Muscle of arm (tissue), 12 donors: ENCODE data around the gene RNU7-1. TPM values are rescaled to one million over a fixed set of nuclear protein-coding genes. Genes with fewer than 3 reads are reported as not detected.
A peak's percentile ranks its signal among the peaks of the same experiment; 100 is the strongest.

Experiments
- DNase-seq: peaks from one replicate; pipeline ENCODE4 v3.0.0-alpha.2; 2013
- polyA plus RNA-seq, 12 donors: library from polyadenylated mRNA; unstranded; fragments of 120-200 nt; gene quantifications; one replicate each; pipeline ENCODE4 v1.2.1, GENCODE V29; 2013; ENCODE audit not compliant: insufficient read length in 12 of 12

RNU7-1 gene
- polyA plus RNA-seq, 12 donors, result 9.0 to 12.4 TPM; not detected in 10

DNA sequence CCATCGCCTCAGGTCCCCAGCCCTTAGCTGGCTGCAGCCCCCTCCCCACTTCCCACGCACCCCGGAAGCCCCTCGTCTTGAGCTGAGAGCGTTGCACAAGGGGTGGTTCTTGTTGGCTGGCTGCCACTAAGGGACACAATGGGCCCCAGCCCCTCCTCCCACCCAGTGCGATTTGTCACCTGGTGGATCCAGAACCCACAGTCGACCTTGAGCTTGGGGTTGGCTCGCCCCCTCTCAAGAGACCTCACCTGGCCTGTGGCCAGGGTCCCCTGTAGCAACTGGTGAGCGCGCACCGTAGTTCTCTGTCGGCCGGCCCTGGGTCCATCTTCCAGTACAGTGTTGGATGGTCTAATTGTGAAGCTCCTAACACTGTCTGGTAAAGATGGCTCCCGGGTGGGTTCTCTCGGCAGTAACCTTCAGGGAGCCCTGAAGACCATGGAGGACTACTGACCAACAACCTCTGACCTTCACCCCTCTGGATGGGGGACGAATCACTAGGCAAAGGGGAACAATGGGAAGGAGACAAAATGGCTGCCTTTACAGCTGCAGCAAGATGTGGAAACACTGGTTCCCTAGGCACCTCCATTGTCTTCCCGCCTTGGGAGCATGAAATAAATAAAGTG, 20.3 kb downstream of the RNU7-1 start:
- no peak for DNase-seq

GRCh38 chr12:6964605-6965025, 21.0 kb downstream of the RNU7-1 start:
- no peak for DNase-seq

GRCh38 chr12:6965026-6965661, 21.5 kb downstream of the RNU7-1 start:
- peak; percentile 89 for DNase-seq

- no peak for DNase-seq
Measured at GRCh38 chr12:6965714-6966113, 22.1 kb downstream of the RNU7-1 start.

- no peak for DNase-seq
Measured at GRCh38 chr12:6966351-6966750, 22.7 kb downstream of the RNU7-1 start.

DNA sequence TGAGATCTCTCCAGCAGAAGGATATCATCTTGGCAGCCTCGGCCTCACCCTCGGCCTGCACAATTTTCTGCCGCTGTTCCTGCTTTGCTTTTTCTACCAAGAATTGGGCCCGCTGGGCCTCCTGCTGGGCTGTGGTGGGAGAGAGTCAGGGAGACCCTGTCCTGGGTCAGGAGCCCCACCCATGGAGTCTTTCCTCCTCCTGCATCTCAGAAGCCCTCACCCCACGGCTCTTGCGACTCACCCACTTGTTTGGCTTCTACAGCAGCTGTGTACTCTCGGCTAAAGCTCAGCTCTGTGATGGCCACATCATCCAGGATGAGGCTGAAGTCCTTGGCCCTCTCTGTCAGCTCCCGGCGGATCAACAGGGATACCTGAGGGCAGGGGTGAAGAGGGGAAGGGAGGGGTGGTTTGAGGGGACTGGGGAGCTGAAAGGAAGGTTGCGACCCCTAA, 24.1 kb downstream of the RNU7-1 start:
- DNase-seq, result no peak

DNA sequence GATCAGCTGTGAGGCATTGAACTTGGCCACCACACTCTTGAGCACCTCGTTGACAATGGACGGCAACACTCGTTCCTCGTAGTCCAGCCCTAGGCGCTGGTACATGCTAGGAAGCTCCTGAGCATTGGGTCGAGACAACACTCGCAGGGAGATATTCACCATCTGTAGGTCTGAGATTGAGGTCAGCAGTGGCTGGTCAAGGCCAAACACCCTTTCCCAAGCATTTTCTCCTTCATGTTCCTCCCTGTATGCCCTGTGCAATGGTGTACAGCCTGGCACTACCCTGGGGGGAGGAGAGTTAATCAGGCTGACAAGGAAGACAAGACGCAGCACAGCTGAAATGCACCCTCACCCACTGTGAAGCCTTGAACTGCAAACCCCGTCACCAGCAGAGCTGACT, 24.8 kb downstream of the RNU7-1 start:
- no peak for DNase-seq

GRCh38 chr12:6970096-6970527, 26.5 kb downstream of the RNU7-1 start:
- DNase-seq, result no peak

- DNase-seq, result no peak
Measured at GRCh38 chr12:6974180-6974579, 30.6 kb downstream of the RNU7-1 start.

- DNase-seq, result no peak
Measured at GRCh38 chr12:6975297-6976032, 31.8 kb downstream of the RNU7-1 start.

DNA sequence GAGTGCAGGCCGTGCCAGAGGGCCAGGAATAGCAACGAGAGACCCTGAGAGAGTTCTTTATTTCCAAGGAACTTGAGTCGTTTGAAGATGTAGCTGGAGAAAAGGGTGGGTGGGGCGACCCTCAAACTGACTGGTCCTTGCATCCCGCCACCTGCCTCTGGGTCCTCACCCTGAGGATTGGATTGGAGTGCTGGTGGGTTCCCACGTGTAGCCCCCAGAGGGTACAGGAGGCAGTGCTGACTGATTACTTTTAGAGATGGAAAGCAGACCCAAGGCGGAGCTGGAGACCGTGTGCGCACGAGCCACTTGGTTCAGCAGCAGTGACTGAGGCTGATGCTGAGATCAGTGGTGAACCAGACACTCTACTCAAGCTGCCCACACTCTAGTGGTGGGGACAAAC, 34.0 kb downstream of the RNU7-1 start:
- DNase-seq, result no peak

DNA sequence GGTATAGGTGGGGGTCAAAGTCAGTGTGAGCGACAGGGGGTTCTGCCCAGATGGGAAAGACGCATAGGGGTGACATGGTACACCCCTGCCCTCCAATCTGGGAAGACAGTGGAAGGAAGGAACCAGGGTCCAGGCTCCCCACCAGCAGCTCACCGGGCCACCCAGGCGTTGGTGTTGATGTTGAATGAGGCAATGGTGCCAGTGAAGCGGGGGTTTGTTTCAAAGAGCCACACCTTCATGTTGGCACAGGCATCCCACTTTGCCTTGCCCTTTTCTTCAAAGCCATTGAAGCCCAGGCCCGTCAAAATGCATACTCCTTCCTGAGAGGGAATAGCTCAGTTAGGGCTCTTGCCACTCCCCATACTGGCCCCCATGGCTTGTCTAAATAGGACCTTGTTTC, 34.6 kb downstream of the RNU7-1 start:
- no peak for DNase-seq

- DNase-seq, result no peak
Measured at GRCh38 chr12:6978611-6979011, 35.0 kb downstream of the RNU7-1 start.

DNA sequence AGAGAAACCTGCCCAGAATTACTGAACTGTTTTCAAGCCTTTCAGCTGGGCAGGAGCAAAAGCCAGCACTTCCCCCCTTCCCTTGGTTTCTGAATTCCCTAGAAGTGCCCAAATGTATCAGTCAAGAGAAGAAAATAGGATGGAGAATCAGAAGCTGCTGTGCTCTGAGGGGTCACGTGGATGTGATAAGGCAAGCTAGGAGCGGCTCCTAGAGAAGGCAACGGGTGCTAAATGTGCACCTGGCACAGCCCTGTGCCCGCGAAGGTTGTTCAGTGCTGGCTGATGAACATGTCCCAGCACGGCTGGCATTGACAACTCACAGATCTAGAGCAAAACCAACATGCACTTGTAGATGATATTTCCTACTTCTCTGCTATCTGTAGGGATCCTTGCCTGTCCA, 35.4 kb downstream of the RNU7-1 start:
- DNase-seq, result no peak

GRCh38 chr12:6979453-6979852, 35.8 kb downstream of the RNU7-1 start:
- no peak for DNase-seq

DNA sequence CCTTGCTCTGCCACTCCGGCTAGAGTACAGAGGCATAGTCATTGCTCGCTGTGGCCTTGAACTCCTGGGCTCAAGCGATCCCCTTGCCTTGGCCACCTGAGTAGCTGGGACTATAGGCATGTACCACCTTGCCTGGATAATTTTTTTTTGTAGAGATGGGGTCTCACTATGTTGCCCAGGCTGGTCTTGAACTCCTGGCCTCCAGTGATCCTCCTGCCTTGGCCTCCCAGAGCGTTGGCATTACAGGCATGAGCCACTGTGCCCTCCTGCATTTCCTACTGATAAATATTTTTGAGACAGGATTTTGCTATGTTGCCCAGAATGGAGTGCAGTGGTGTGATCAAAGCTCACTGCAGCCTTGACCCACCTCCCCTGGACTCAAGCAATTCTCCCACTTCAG, 36.5 kb downstream of the RNU7-1 start:
- DNase-seq, result no peak

DNA sequence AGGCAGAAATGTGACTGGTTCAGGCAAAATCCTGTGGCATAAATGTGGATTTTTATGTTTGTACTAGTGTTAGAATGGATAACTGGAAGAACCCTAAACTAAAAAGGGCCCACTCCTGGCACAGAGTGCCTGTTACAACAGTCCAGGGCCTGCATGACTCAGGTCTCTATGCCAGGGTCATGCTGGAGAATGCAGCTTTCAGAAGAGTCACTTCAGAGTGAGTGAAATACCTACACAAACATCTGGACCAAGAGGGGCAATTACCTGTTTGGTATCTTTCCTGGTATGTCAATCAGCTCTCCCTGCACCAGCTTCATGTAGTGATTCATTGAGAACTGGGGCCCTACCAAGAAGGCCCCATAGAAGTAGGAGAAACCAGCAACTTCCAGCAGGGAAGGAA, 37.1 kb downstream of the RNU7-1 start:
- DNase-seq, result no peak

- no peak for DNase-seq
Measured at GRCh38 chr12:6981152-6982052, 37.8 kb downstream of the RNU7-1 start.

GRCh38 chr12:6982532-6982931, 38.9 kb downstream of the RNU7-1 start:
- DNase-seq, result no peak

GRCh38 chr12:6987956-6988553, 44.4 kb downstream of the RNU7-1 start:
- no peak for DNase-seq
